GM19193 (cell line): ENCODE results near the gene KCNK10.

Experiments used
- POLR2A ChIP-seq: IDR thresholded peaks from 4 replicates; pipeline ENCODE4 v1.6.1; 2011; ENCODE audit not compliant: insufficient read depth, insufficient read length; ENCODE audit errors: extremely low read depth

Gene KCNK10

DNA sequence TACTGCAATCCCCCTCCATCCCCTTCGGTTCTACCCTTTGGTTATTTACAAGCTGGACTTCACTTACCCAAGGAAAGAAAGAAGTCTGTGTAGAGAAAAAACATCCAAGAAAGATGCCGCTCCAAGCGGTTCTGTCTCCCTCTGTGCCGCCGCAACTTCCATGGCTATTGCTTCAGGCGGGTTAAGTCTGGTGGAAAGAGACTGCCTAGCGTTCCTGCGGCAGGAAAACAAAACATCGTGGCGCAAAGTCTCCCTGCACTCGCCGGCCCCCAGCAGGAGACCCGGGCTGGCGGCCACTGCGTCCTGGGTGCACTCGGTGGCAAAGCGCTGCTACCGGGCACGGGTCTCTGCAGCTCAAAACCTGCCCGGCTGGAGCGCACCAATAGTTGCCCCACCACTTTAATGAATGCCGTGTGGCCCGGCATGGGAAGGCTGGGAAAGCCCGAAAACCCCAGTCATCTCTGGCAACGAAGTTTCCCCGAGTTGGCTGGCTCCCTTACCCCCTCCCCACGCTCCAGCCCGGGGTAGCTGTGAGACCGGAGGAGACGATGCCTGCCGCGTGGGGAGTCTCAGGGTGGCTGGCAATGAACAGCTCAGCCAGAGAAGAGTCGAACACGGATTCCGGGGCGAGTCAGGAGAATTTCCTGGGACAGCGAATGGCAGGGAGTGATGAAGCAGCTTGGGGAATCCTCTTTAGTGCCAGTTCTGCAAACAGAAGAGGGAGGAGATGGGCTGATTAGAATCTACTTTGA lies 3.5 kb upstream of the KCNK10 start:
- TF ChIP-seq POLR2A: no peak

DNA sequence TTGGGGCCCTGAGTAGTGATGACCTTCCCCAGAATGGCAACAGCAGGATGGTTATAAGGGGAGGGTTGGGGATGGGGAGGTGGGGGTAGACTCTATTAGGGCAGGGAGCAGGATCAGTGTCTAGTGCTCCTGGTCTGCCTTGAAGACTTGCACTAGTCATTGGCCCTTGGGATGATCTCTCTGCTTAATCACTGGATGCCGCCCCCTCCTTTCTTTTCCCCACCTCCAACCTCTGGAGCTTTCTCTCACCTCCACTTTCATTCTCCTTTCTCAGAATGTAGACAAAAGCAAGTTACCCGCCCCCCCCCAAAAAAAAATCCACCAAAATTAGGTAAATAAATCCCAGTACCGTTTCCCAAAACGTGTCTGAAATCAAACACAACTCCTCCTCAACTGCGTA lies 2.8 kb upstream of the KCNK10 start:
- no peak for TF ChIP-seq POLR2A

DNA sequence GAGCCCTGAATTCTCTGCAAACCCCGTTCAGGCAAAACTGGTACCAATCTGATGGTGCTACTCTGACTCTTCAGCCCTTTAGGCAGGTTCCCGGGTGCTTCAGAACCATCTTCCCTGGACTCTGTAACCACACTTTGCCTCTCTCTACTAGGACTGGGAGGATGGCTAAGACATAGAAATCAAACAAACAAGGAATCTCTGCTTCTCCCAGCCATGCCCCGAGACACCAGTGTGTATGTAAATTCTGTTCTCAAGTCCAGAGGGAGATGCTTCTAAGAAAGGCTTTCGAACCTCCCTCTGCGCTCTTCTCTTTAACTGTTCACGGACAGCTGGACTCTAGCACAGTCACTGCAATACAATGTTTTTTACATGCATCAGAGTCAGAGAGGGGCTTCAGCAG lies 1.9 kb upstream of the KCNK10 start:
- no peak for TF ChIP-seq POLR2A

DNA sequence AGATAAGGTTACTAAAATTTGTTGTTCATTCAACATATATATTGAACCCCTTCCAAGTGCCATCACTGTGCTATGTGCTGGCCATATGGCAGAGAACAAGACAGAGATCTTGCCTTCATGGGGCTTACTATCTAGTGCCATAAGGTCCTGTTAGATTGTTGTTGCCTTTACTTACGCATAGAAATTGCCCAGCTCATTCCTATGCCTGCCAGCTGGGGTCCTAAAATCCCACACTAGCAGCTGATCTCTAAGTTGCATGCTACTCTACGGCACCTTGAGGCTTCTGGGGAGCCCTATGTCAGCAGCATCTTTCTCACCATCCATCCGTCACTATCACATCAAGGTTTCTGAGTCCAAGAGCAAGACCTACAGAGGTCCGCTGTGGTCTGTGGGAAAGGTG lies 1.4 kb upstream of the KCNK10 start:
- no peak for TF ChIP-seq POLR2A

DNA sequence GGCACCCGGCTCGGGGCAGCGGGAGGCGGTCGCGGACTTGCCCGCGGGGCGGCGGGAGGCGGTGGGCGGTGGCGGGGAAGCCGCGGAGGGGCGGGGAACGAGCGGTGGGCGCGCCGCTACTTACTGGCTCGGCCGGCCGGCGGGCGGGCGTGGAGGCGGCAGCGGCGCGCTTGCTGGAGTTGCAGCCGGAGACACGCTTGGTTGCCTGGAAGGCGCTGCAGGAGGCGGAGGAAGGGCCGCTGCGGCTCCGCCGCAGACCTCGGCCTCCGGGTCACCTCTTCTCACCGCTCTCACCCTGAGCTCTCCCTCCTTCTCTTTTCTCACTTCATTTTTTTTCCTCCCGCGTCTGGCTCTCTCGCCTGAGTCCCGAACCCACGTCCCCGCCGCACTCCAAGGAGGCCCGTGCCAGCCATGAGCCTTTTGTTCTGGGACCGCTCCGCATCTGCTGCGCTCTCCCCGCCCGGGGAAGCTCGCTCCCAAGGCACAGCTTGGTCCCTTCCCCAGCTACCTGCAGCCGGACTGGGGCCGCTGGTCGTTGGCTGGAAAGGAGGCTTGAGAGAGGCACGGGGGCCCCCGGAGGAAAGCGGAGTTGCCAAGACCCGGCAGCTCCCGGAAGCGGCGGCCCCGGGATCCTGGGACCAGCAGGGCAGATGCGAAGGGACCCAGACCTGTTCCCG lies 592 bp upstream of the KCNK10 start:
- TF ChIP-seq POLR2A: no peak

DNA sequence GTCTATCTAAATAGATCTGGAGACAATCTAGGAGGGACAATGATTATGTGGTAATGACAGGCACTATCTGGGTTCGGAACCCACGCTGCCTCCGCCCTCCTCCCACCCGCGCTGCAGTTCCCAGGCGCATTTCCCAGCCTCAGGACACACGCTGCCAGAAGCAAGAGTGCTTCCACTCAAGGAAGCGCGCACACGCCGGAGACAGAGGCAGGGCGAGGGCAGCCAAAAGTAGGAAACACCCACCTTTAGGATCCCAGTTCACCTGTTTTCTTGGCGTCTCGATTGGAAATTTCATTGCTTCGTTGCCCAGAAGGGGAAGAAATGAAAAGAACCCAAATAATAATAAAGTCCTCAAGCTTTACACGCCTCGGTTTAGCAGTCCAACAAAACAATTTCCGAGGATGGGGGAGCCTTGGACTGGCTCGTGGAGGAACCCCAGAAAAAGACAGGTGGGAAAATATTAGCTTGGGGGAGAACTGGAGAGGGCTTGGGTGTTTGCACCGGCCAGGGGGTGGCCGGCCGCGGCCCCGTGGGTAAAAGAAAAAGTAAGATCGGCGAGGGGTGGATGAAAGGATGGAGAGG lies 474 bp downstream of the KCNK10 start:
- no peak for TF ChIP-seq POLR2A

DNA sequence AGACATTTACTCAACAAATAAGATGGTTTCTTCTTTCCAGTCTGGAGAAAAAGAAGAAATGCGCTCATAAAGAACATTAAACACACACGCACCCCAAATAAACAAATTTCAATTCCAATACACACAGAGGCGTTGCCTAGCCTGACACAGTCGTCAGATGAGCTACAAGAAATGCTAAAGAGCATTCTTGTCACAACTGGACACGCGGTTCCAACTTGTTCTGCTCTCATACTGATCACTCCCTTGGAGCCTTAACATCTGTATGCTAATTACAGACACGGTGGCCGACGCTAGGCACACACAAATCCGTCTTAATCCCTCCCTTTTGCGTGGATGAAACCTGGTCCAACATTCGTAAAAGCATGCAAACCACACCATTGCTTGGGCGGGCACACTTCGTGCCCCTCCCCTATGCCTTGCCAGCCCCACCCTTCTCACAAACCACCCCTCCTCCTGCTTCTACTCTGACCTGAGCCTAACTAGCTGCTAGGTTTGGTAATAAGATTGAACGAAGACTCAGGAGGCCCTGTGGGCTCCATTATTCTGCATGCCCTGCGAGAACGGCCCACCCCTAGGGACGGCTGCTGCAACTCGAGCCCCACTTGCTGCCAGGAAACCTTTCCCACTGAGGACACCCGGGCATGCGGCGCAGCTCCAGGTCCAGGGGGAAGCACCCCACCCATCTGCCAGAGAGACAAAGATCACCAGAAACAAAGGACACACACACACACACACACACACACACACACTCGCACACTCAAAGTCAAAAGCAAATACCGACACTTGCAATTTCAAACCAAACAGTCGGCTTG lies 1.2 kb downstream of the KCNK10 start:
- TF ChIP-seq POLR2A: no peak

DNA sequence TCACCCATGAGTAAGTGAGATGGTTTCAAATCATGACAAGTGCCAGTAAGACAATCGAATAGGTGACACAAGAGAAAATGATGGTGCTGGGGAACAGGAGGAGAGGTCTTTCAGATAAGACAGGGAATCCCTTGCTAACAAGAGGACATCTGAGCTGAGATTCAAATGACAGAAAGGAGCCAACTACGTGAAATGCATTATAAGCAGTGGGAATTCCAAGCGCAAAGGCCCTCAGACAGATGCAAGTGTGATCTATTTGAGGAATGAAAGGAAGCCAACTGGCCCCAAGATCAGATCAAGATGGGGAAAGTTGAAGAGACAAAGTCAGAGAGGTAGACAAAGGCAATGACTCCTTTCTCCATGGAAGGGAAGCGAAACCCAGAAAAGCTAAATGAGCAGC lies 4.7 kb downstream of the KCNK10 start:
- no peak for TF ChIP-seq POLR2A

DNA sequence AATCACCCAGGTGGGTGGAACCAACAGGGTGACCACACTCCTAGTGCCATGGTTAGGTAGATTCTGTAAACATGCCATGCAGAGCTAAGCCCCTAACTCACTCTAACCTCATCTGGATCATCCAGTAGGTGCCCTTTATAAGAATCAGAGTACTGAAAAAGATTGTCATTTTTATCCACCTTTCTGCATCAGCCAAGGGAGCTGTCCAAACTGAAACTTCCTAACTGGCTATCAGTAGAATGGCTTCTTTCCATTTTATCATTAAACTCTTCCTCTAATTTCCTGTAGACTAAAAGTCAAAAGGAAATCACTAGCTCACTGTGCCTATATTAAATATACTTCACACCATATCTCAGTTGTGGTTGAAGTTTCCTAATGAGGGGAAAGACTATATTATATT lies 6.5 kb downstream of the KCNK10 start:
- no peak for TF ChIP-seq POLR2A

DNA sequence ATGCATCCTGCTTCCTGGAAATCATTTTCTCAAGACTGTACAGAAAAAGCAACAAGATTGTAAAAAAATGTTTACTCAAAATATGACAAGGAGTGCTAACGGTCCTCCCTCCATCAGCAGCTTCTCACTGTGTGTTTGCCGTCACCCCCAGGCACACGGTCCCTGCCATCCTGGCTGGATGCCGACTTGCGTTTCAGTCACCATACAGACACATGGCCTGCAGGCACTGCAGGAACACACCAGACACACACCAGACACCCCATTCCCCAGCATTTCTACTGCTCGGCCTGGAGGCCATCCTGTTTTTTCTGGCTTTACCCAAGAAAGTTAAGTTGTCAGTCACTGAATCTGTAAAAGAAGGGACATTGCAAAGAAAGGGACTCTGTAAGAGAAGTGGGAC lies 10.8 kb downstream of the KCNK10 start:
- no peak for TF ChIP-seq POLR2A

DNA sequence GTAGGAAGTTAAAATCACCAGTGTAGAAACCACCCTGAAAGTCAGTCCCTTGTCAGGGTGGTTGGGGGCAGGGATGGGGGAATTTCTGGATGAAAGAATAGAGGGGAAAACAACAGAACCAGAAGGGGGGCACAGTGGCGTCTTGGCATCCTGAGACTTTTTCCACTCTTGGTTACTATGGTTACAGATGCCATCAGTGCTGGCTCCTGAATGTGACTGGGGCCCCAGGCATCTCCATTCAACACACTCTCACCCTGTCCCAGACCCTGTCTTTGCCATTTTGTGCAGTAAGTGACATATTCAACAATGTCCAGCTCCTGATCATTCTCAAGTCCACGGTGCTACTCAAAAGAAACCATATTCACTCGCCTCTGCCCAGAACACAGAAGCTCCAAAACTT lies 11.3 kb downstream of the KCNK10 start:
- no peak for TF ChIP-seq POLR2A

DNA sequence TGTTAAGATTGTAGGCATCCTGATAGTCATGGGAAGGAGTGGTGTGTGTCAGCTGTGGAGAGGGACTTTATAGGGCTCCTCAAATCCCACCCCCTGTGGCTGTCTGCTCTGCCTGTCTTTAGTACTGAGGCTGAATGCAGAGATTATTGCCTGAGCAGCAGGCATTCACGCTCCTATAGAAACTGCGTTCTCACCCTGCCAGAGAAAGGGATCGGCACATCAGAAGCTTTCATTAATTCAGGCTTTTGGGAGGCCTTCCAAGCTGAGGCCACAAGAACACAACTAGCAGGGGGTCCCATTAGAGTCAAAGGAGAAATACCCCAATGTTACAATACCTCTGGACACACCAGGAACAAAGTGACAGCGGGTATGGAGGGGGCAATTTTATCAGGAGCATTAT lies 12.6 kb downstream of the KCNK10 start:
- no peak for TF ChIP-seq POLR2A

DNA sequence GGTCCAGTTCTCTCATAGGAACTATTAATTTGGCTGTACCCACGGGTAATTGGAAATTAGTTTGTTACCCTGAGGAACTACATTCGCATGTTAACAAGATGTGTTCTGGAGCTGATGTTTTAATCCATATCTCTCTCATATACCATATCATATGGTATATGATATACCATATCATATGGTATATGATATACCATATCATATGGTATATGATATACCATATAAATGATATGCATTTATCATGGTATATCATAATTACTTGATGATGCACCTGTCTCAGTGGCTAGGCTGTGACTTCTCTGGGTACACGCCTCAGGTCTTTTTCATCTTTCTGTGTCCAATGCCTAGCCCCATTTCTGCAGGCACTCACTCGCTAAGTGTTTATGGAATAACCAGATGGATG lies 13.0 kb downstream of the KCNK10 start:
- TF ChIP-seq POLR2A: no peak

DNA sequence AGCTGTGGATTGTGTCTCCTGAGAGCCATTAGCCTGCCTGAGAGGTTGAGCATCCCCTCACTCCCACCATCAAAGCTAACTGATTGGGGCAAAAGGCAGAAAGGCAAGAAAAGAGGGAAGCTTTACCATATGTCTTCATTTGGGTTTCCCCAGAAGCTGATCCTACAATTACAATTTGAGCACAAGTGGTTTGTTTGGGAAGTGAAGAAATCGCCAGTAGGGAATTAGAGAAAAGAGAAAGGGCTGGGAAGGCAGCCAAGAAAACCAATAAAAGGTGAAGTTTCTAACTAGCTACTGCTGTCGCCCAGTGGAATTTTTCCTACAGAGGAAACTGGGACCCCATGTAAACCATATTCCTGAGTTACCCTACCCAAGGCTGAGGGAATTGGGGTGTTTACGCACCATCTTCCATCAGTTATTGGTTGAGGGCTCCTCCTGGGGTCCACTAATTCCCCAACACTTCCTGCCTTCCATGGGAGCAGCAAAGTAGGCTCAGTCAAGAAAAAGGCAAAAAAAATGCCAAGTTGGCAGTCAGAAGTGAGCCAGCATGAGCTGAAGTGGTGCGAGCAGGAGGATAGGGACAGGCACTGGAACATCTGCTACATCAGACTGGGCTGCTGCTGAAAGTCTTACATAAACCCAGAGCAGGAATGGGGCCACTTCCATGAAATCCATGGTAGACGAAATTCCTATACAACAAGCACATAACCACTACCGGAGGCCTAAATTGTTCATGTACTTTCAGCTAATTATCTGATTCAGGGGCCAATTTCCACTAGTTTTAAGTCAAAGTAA lies 17.3 kb downstream of the KCNK10 start:
- TF ChIP-seq POLR2A: no peak

DNA sequence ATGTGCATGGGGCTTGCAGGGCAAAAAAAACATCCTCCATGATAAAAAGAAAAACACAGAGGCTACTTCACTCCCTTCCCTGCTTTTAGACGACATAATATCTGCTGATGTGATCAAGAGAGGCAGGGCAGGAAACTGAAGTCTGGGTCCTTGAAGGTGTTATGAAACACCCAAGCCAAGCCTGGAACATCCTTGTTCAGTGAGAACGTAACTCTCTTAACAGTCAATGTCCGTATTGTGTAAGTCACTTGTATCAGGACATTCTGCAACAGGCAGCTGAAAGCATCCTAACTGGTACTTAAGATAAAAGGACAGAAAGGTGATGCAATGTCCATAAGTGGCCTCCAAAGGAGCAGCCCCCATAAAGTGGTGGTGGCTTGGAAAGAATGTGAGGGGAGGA lies 20.0 kb downstream of the KCNK10 start:
- no peak for TF ChIP-seq POLR2A

DNA sequence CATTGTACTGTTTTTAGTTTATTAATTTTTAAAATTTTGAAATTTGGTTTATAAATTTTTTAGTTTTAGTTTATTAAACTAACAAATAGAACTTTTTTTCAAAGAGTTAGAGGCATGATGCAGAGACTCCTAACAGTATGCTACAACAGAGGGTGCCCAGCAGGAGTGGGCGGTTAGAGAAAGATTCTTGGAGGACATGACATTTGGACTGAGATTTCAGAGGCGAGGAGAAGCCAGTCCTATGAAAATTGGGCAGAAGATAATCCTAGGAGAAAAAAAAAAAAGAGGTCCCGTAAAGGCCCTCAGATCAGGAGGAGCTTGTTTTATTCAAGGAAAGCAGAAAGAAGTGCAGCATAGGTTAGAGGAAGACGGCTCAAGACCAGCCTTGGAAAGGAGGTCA lies 21.7 kb downstream of the KCNK10 start:
- no peak for TF ChIP-seq POLR2A

DNA sequence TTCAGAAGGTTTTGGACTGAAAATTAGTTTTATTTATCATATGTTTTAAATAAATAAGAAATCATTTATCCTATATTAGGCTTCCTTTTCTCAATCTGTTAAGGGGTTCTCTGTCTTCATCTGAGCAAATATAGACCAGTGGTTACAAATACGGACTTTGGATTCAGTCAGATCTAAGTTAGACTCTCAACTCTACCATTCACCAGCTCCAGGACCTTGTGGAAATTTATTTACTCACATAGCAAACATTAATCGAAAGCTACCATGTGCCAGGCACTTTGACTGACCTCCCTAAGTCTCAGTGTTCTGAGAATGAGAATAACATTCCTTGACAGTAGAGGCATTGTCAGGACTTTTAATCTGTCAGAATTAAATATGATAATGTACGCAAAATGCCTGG lies 22.3 kb downstream of the KCNK10 start:
- TF ChIP-seq POLR2A: no peak
